Measurements from ENCODE around the gene GPR34. TPM values are rescaled to one million over a fixed set of nuclear protein-coding genes. Genes with fewer than 3 reads are reported as not detected.

GPR34 gene
- total RNA-seq, 2 donors from 2014 or later = 1.3 to 4.9 TPM

GRCh38 chrX:41723826-41724225, 35.1 kb downstream of the GPR34 start, which contains the start of gene GPR82:
Gene GPR82 (plus strand): TSS chrX:41724181. CDS start chrX:41727027, 2,846 bp downstream.
- no peak within 1 kb of the TSS for H3K4me3 ChIP-seq
- no peak for TF ChIP-seq CTCF (IDR thresholded peaks at IDR 0.05)
- no peak for TF ChIP-seq POLR2A (IDR thresholded peaks at IDR 0.05)
- no peaks in the 10 kb centered on the region for H3K27me3 ChIP-seq
- WGBS, 2 donors = 46 to 49% methylated on average over 2 of the region's 2 CpGs
- no peak within 1 kb of the TSS for H3K27ac ChIP-seq
- ATAC-seq (no peak), DNase-seq (no peak)
- no peaks in the 10 kb centered on the region for H3K9me3 ChIP-seq
- no peaks in the 10 kb centered on the region for H3K4me1 ChIP-seq
- no peaks in the 10 kb centered on the region for H3K36me3 ChIP-seq (replicated peaks in 1 of 2; ENCODE audit: insufficient read depth in 1 of 2, low read depth in 2 of 2)
- intact Hi-C loops (cut with DNase I) = no loop called here

- Histone ChIP-seq H3K4me1 (no peaks in the 10 kb centered on the region), H3K4me3 (no peak overlapping the region), H3K9me3 (no peaks in the 10 kb centered on the region), H3K27ac (no peak overlapping the region), H3K36me3 (replicated peaks in 1 of 2; ENCODE audit: insufficient read depth in 1 of 2, low read depth in 2 of 2) (no peaks in the 10 kb centered on the region), H3K27me3 (no peaks in the 10 kb centered on the region)
- no peak for DNase-seq
- no peak for ATAC-seq
- no peak for TF ChIP-seq CTCF (IDR thresholded peaks at IDR 0.05)
- TF ChIP-seq POLR2A (IDR thresholded peaks at IDR 0.05) = no peak
- 86 to 89% methylated on average over 3 of the region's 3 CpGs for WGBS, 2 donors
- intact Hi-C loops (cut with DNase I) = no loop called here
Measured at GRCh38 chrX:41728125-41728524, 39.4 kb downstream of the GPR34 start.

GRCh38 chrX:41730081-41730480, 41.3 kb downstream of the GPR34 start:
- no peaks in the 10 kb centered on the region for H3K36me3 ChIP-seq (replicated peaks in 1 of 2; ENCODE audit: insufficient read depth in 1 of 2, low read depth in 2 of 2)
- no peaks in the 10 kb centered on the region for H3K9me3 ChIP-seq
- ATAC-seq (no peak), DNase-seq (no peak)
- TF ChIP-seq POLR2A (IDR thresholded peaks at IDR 0.05) (no peak), CTCF (IDR thresholded peaks at IDR 0.05) (no peak)
- H3K4me3 ChIP-seq = no peak overlapping the region
- no peak overlapping the region for H3K27ac ChIP-seq
- 63 to 80% methylated on average over 2 of the region's 2 CpGs for WGBS, 2 donors
- H3K27me3 ChIP-seq = no peaks in the 10 kb centered on the region
- intact Hi-C loops (cut with DNase I) = no loop called here
- no peaks in the 10 kb centered on the region for H3K4me1 ChIP-seq

- Histone ChIP-seq H3K4me3 (no peak overlapping the region), H3K27me3 (no peaks in the 10 kb centered on the region), H3K9me3 (no peaks in the 10 kb centered on the region), H3K4me1 (no peaks in the 10 kb centered on the region), H3K36me3 (replicated peaks in 1 of 2; ENCODE audit: insufficient read depth in 1 of 2, low read depth in 2 of 2) (no peaks in the 10 kb centered on the region), H3K27ac (no peak overlapping the region)
- intact Hi-C loops (cut with DNase I) = no loop called here
- WGBS, 2 donors = 92 to 100% methylated on average over 2 of the region's 2 CpGs
- TF ChIP-seq POLR2A (IDR thresholded peaks at IDR 0.05) (no peak), CTCF (IDR thresholded peaks at IDR 0.05) (no peak)
- ATAC-seq (no peak), DNase-seq (no peak)
Measured at GRCh38 chrX:41732260-41732659, 43.5 kb downstream of the GPR34 start.

- TF ChIP-seq CTCF (IDR thresholded peaks at IDR 0.05) (no peak), POLR2A (IDR thresholded peaks at IDR 0.05) (no peak)
- ATAC-seq (no peak), DNase-seq (no peak)
- H3K36me3 ChIP-seq (replicated peaks in 1 of 2; ENCODE audit: insufficient read depth in 1 of 2, low read depth in 2 of 2) = no peaks in the 10 kb centered on the region
- no peaks in the 10 kb centered on the region for H3K27me3 ChIP-seq
- 100% methylated on average over 1 of the region's 1 CpG for WGBS, 2 donors
- no peaks in the 10 kb centered on the region for H3K9me3 ChIP-seq
- H3K4me1 ChIP-seq = no peaks in the 10 kb centered on the region
- H3K4me3 ChIP-seq = no peak overlapping the region
- no peak overlapping the region for H3K27ac ChIP-seq
- intact Hi-C loops (cut with DNase I) = no loop called here
Measured at GRCh38 chrX:41733939-41734338, 45.2 kb downstream of the GPR34 start.

All from body of pancreas (tissue), 4 donors.